NCI-H146 treated with DMSO at 0.1 percent for 48 hours (cell line): Measurements from ENCODE around the gene NEU1.
A peak's percentile ranks its signal among the peaks of the same experiment; 100 is the strongest.
"Not testable (repeated sequence)": the region's sequence is repeated elsewhere in the genome, so short reads cannot be mapped to it uniquely, and the experiment has no call there.

Experiments
- DNase-seq: peaks from one replicate; lab custom pipeline; 2025; ENCODE audit not compliant: unreplicated experiment; lab: John Stamatoyannopoulos, UW

The NEU1 gene

DNA sequence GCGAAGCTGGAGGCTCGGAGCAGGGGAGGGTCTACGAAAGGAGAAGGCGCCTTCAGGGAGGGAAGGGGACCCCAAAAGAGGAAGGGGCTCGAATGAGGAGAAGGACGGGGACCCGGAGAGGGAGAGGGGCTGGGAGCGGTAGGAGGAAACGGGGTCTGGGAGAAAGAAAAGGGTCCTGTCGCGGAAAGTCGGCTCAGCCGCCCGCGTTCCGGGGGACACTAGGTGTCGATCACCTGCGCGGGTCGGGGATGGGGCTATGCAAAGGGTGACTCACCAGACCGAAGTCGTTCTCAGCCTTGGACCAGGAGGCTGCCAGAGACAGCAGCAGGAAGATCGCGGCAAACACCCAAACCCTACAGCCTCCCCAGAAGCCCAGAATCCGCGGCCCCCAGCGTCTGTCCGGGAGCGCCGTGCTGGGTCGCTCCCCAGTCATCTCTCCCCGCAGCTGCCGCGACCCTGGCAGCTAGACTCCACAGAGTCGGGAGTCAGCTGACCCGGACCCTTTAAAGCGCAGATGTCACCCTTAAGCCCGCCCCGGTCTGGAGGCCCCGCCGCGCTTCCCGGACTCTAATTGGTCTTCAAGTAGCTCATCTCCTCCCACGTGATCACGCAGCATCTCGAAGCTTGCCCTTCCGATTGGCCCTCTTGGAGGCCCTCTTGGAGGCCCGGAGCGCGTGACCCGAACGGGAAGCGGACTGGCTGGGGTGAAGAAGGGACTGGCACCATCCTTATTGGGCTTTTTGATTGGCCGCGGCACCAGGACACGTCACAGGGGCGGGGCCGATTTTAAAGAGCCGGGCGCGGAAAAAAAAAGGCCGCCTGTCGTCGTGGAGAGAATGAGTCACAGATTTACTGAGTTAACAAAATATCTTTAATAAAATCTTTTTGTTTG, at the start of gene NEU1:
TSS of gene NEU1 (minus strand) at position 478 of the 892 bp plus-strand sequence. CDS start at position 433, 45 bp downstream.
- DNase-seq = peak; percentile 98

DNA sequence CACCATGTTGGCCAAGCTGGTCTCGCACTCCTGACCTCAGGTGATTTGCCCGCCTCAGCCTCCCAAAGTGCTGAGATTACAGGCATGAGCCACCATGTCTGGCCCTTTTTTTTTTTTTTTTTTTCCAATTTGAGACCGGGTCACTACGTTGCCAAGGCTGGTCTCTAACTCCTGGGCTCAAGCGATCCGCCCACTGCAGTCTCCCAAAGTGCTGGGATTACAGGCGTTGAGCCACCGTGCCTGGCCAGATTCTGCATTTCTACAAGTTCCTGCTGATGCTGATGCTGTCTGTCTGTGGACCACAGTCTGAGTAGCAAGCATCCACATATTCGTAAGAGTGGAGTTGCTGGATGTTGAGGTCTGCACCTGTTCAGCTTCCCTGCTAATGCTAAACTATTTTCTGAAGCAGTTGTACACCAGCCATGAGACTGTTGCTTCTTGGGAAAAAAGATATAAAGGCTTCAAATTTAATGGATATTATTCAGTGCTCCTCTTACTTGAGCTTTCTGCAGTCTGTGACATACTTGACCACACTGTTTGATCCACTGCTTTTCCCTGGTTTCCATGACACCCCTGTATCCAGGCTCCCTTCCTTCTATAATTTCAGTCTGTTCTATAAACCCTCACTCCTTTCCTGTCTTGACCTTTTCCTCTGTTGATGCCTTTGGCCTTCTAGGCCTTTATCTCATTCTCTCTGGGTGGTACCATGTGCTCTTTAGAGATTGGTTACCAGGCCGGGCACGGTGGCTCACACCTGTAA, 49.4 kb upstream of the NEU1 start:
- DNase-seq = no peak

DNA sequence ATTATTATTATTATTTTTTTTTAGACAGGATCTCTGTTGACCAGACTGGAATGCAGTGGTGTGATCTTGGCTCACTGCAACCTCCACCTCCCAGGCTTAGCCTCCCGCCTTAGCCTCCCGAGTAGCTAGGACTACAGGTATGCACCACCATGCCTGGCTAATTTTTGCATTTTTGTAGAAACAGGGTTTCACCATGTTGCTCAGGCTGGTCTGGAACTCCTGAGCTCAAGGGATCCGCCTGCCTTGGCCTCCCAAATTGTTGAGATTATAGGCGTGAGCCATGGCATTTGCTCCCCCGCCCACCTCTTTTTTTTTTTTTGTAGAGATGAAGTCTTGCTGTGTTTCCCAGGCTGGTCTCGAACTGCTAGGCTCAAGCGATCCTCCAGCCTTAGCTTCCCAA, 46.7 kb upstream of the NEU1 start:
- not testable (repeated sequence) for DNase-seq

DNA sequence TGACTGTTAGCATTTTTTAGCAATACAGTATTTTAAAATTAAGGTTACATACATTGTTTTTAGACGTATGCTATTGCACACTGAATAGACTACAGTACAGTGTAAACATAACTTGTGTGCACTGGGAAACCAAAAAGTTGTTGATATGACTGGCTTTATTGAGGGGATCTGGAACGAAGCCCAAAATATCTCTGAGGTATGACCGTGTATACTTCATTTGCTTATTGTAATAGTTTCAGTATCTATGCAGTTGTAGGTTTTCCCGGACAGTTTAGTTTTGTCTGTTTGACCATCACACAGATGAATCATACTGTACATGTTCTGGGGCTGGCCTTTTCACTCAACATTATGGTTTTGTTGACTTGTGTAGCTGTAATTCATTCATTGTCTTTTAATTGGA, 46.2 kb upstream of the NEU1 start:
- no peak for DNase-seq

DNA sequence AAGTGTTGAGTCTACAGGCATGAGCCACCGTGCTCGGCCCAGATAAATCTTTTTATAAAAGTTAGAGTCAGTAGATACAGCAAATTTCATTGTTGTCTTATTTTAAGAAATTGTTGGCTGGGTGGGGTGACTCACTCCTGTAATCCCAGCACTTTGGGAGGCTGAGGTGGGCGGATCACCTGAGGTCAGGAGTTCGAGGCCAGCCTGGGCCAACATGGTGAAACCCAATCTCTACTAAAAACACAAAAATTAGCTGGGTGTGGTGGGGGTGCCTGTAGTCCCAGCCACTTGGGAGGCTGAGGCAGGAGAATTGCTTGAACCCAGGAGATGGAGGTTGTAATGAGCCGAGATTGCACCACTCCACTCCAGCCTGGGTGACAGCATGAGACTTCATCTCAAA, 45.6 kb upstream of the NEU1 start:
- not testable (repeated sequence) for DNase-seq

DNA sequence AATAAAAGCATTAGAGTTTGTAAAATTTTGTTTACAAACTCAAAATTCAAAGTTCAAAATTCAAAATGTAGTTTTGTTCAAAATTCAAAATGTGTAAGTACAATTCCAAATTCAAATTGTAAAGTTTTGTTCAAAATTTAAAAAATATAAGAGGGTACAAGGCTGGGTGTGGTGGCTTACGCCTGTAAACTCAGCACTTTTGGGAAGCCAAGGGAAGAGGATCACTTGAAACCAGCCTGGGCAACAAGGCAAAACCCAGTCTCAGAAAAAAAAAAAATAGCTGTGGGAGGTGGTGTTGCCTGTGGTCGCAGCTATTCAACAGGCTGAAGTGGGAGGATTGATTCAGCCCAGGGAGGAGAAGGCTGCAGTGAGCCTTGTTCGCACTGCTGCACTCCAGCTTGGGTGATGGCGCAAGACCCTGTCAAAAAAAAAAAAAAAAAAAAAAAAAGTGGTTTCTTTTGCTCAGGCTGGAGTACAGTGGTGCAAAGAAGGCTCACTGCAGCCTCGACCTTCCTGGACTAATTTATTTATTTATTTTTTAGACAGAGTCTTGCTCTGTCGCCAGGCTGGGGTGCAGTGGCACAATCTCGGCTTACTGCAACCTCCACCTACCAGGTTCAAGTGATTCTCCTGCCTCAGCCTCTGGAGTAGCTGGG, 44.7 kb upstream of the NEU1 start:
- DNase-seq = no peak

DNA sequence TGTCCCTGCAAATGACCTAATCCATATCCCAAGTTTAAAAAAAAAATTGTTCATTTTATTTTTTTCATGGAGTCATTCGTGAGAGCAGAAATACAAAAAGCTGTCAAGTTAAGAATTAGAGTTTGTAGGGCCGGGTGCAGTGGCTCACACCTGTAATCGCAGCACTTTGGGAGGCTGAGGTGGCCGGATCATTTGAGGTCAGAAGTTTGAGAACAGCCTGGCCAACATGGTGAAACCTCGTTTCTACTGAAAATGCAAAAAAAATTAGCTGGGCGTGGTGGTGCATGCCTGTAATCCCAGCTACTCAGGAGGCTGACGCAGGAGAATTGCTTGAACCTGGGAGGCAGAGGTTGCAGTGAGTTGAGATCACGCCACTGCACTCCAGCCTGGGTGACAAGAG, 44.1 kb upstream of the NEU1 start:
- not testable (repeated sequence) for DNase-seq

DNA sequence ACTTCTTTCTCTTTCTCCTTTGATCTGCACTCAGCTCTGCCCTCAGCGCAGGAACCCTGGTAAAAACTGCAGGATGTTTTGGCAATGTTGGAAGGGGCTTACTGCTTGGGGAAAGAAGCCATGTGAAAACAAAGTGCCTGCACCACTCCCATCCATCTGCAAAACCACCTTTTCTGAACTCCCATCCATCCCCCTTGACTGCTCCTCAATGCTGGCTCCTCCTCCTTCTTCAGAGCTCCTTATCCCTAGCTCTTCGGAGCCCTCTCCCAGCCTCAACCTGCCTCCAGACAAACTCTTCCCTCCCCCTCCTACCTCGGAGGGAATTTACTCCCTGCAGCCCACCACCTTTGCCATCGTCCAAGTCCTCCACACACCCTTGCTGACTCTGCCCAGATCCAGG, 43.5 kb upstream of the NEU1 start:
- DNase-seq = no peak

DNA sequence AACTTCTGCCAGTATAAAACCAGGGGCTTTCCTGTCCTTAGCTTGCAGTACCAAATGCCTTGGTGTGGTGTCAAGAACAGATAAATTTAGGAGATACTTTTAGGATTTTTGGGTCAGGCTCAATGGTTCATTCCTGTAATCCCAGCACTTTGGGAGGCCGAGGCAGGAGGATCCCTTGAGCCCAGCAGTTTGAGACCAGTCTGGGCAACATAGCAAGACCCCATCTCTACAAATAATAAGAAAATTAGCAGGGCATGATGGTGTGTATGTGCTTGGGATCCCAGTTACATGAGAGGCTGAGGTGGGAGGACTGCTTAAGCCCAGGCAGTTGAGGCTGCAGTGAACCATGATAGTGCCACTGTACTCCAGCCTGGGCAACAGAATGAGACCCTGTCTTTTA, 42.4 kb upstream of the NEU1 start:
- DNase-seq = no peak

DNA sequence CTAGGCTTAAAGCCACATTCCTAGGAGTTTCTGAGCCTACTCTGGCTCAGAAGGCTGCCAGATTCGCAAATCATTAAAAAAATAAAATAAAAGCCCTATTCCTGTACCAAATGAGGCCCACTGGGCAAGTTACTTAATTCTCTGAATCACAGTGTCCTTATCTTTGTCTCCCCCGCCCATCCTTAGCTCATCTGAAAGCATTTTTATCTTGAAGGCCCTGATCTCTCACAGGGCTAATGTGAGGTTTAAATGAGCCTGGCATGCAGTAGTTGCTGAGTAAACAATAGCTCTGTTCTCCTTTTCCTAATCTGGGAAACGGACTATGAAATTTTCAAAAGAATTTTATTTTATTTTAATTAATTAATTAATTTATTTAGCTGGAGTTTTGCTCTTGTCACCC, 41.3 kb upstream of the NEU1 start:
- DNase-seq = no peak

DNA sequence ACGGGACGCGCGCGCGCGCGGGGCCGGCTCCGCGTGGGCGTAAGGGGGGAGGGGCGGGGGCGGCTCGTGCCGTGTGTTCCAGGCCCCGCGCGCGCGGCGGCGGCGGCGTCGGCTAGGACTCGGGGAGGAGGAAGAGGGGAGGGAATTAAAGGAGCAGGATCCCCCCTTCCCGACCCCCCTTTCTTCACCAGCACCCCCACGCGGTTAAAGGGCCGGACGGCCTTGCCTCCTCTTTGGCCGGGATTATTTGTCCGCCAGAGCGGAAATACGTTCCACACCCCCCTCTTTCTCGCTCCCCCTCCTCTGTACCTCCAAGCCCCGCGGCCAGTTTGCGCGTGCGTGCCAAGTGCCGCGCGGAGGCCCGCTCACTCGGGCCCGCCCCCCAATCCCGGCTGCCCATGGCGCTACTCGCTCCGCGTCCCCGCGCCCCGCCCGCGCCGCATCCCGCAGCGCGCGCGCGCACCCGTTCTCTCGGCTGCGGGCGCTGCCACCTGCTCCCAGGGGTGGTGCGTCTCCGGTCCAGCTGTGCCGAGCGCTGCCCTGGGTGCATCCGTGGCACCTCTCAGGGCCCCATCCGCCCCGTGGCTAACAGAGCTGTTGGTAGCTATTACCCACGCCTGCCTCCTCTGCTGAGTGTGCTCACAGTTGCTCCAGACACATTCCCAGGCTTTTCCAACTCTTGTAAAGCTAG, 39.5 kb upstream of the NEU1 start, which contains the start of gene ZBTB12:
TSS of gene ZBTB12 (minus strand) at position 134 of the 691 bp plus-strand sequence. CDS start 781 bp downstream, outside the sequence.
- peak; percentile 89 for DNase-seq

DNA sequence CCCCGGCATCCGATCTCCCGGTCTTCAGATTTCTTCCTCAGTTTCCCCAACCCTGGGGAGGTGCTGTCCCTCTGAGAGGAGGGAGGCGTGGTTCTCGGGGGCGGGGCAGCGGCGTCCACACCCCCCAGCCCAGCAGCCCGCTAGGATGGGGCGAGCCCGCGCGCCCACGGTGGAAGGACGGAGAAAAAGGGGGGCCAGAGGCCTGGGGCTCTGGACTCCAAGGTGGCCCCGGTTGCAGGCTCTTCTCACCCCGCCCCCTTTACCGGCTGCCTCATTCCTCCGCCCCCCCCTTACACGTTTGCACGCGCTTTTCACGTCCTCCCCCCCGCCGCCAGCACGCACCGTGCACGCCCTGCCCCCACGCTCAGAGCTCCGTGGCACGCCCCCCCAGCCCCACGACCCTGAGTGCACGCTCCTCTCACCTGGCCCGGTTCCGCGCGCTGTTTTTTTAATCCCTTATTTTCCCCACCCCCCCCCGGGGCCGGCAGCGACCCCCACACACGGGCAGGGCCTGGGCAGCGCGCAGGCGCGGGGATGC, 38.9 kb upstream of the NEU1 start:
- no peak for DNase-seq

DNA sequence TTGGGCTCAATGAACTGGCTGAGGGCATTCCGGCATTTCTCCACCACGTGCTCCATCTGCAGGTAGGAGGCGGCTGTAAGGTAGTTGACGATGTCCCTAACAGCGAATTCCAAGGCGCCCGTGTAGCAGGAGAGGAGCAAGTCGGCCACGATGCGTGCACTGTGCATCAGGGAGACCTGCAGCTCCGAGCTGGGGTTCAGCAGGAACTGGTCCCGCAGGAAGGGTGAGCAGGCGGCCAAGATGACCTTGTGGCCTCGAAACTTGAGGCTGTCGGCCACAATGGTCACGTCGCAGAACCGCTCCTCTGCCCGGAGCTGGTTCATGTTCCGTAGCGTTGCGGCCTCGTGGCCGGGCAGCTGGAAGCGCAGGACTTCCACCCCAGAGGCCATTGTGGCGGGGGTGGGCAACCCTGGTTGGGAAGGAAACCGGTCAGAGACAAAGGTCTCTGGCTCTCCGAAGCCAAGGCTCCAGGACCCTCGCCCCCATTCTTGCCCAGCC, 38.3 kb upstream of the NEU1 start:
- no peak for DNase-seq

DNA sequence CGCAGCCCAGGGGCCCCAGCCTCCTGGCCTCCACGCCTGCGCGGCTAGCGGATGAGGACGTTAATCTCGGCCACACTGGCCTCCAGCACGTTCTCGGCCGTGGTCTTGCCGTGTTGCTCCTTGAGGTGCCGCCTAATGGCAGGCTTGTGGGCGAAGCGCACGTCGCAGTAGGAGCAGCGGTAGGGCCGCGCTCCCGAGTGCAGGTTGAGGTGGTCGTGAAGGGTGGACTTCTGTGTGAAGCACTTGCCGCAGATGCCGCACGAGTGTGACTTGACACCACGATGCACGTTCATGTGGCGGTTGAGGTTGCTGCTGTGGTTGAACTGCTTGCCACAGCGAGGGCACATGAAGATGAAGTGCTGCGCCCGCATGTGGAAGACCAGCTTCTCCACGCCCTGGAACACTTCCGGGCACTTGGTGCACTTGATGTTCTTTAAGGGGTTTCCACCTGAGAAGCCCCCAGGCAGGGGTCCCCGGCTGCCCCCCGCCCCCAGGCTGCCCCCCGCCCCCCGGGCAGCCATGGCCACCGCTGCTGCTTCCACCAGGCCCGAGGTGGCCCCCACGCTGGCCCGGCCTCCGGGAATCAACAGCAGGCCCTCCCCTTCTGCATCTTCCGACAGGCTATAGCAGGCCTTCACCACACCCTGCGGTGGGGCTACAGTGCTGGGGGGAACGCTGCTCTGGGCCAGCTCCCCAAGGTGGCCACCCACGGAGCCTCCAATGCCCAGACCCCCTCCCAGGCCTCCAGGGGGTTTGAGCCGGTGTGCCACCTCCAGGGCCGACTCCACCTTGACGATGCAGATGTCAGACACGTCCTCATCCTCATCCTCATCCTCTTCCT, 37.5 kb upstream of the NEU1 start:
- no peak for DNase-seq

DNA sequence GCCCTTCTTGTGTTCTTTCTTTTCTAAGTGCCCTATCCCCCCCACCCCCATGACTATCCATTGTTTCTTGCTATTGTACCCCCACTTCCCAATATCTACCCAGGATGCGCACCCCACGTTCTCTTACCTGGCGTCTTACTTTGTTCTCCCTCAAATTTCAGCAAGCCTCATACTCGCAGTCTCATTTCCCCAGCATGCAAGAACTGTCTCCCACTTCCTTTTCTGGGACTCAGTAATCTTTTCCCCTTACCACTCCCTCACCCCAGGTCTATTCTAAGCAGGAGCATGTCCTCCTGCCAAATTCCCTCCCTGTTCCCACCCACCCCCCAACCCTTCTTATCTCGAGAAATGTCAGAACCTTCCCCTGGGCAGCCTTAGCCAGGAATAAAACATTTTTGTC, 36.6 kb upstream of the NEU1 start:
- no peak for DNase-seq

DNA sequence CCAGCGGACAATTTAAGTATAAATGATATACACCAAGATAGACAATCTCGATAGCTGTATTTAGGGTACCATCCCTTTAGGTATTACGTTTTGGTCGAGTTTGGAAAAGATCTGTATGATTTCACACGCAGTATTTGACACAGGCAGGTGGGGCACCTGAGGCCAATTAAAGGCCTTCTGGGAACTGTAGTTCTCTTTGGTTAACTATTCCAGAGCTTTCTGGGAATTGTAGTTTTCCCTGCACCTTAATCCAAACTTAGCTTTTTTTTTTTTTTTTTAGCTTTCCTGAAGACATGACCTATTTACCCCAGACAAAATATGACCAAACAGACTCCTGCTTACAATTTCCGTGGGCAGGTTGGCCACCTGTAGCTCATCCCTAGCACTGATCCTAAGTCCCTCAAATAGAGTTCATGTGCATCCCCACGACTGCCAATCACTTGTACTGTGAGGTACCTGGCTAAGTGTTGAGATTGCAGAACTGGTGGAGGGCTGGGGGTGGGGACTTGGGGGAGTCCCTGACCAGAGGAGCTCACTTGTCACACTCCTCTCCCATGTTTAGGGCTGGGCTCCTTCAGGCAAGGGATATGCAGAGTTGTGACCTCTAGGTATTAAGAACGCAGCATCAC, 35.9 kb upstream of the NEU1 start:
- peak; percentile 67 for DNase-seq

DNA sequence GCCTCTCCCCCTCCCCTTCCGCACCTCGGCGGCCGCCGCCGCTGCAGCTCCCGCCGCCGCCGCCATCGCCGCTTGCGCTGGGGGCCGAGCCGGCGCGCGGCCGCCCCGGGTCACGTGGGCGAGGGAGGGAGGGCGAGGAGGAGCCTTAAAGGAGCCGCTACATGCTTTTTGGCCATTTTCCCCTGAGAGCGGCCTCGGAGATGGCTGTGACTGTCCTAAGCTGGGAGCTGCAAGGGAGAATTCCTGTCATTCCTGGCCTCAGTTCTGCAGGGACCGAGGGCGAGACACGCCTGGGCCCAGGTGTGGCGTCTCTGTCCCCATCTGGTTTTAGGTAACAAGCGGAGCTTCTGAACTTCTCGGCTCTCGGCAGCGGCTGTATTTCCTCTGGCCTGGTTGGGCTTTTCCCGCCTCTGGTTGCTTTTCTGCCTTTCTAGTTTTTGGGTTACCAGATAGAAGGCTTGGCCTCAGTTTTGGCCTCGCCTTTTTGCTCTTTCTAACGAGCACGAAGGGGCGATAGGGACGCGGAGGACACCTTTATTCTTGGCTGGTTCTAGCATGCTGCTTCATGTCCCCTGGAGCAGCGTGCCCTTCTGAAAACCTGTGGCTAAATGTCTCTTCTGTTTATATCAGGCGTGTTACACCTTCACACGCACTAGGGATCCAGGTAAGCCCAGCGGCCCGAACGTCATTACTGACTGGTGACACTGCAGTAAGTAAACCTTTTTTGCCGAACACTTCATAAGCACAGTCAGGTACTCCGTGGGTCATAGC, 35.2 kb upstream of the NEU1 start, which contains the start of gene EHMT2:
TSS of gene EHMT2 (minus strand) at position 87 of the 771 bp plus-strand sequence. CDS start at position 66, 21 bp downstream.
- peak; percentile 48 for DNase-seq
